K562 (cell line): ENCODE data around the gene ATXN1L. TPM values are rescaled to one million over a fixed set of nuclear protein-coding genes. Genes with fewer than 3 reads are reported as not detected.

Source experiments
- BCLAF1 ChIP-seq, 2 experiments: fragments of 450-650 bp in 1 of 2; IDR thresholded peaks; 2 replicates each; pipeline ENCODE4 v1.6.1; 2011 to 2017; ENCODE audit warnings: low read depth in 2 of 2, antibody characterized with exemption in 1 of 2, borderline replicate concordance in 1 of 2, low read length in 1 of 2, mild to moderate bottlenecking in 1 of 2, mixed read lengths in 1 of 2; ENCODE audit not compliant: control insufficient read depth in 1 of 2
- CBX5 ChIP-seq: IDR thresholded peaks from 2 replicates; pipeline ENCODE4 v1.6.1; 2014; ENCODE audit warnings: low read depth, borderline replicate concordance
- CHCHD3 ChIP-seq: fragments of 250-450 bp; sonication (Bioruptor Pico); IDR thresholded peaks from 2 replicates; pipeline ENCODE4 v2.1.2; 2022; ENCODE audit warnings: mild to moderate bottlenecking
- CREB3L1 ChIP-seq: fragments of 450-650 bp; IDR thresholded peaks from 2 replicates; pipeline ENCODE4 v1.6.1; 2014; ENCODE audit warnings: low read depth, mild to moderate bottlenecking, moderate library complexity, borderline replicate concordance
- DIDO1 ChIP-seq: fragments of 450-650 bp; IDR thresholded peaks from 2 replicates; pipeline ENCODE4 v1.6.1; 2016; ENCODE audit warnings: low read depth, missing biosample characterization, missing genetic modification characterization
- ETS1 ChIP-seq: conservative IDR thresholded peaks from 2 replicates; pipeline ENCODE4 v1.6.1; 2011; ENCODE audit warnings: low read depth, mild to moderate bottlenecking, low read length; ENCODE audit not compliant: control insufficient read depth
- KDM4B ChIP-seq, 2 experiments: fragments of 450-650 bp in 1 of 2; sonication (generic) in 1 of 2; IDR thresholded peaks; 2 replicates each; pipeline ENCODE4 v1.6.1; 2016 to 2017; ENCODE audit warnings: borderline replicate concordance in 2 of 2, antibody characterized with exemption in 1 of 2, low read depth in 1 of 2, mild to moderate bottlenecking in 1 of 2
- MLX ChIP-seq, 2 experiments: fragments of 450-650 bp in 1 of 2; sonication (generic) in 1 of 2; formaldehyde crosslinking; conservative IDR thresholded peaks; 2 replicates each; pipeline versions ENCODE4 v1.4.0 to v1.8.1; 2020 to 2022; ENCODE audit warnings: mild to moderate bottlenecking in 1 of 2, missing genetic modification reagents in 1 of 2
- PREB ChIP-seq: sonication (generic); formaldehyde crosslinking; IDR thresholded peaks from 2 replicates; pipeline ENCODE4 v1.8.1; 2023; ENCODE audit warnings: mild to moderate bottlenecking, missing genetic modification reagents
- TCF7 ChIP-seq: sonication (generic); IDR thresholded peaks from 2 replicates; pipeline ENCODE4 v1.6.1; 2016; ENCODE audit warnings: antibody characterized with exemption, borderline replicate concordance
- TRIM25 ChIP-seq: fragments of 450-650 bp; IDR thresholded peaks from 2 replicates; pipeline ENCODE4 v1.7.0; 2016; ENCODE audit warnings: borderline replicate concordance
- ZNF232 ChIP-seq: sonication (generic); formaldehyde crosslinking; IDR thresholded peaks from 2 replicates; pipeline ENCODE4 v1.8.0; 2022; ENCODE audit warnings: mild to moderate bottlenecking, missing genetic modification reagents
- ZNF384 ChIP-seq: IDR thresholded peaks from 2 replicates; pipeline ENCODE4 v1.6.1; 2012; ENCODE audit warnings: low read depth, low read length, improper control_type of control experiment
- ZNF764 ChIP-seq: fragments of 250-450 bp; sonication (Bioruptor Pico); IDR thresholded peaks from 2 replicates; pipeline ENCODE4 v1.4.0; 2020; ENCODE audit warnings: low read depth, mild to moderate bottlenecking, moderate library complexity
- ZZZ3 ChIP-seq: fragments of 450-650 bp; IDR thresholded peaks from 2 replicates; pipeline ENCODE4 v1.6.1; 2016; ENCODE audit warnings: antibody characterized with exemption, mild to moderate bottlenecking, moderate library complexity
- polyA plus RNA-seq, 8 experiments: library from polyadenylated mRNA; depleted of rRNA in 4 of 8; stranded (reverse) in 5 of 8; unstranded in 3 of 8; fragments of >200 nt; fragmentation: Nextera tagmentation in 2 of 8; fragmentation: Illumina TruSeq in 1 of 8; extraction: Ambion mirVana in 2 of 8; extraction: Trizol in 1 of 8; gene quantifications; 2 replicates each; pipeline versions ENCODE4 v1.2.1 to v1.2.3, GENCODE V29; 2011 to 2014; ENCODE audit warnings: inconsistent platforms in 1 of 8, missing spikeins in 1 of 8
- total RNA-seq, 7 experiments: library from RNA; depleted of rRNA in 6 of 7; stranded (reverse); fragments of >200 nt in 6 of 7; fragmentation: Illumina TruSeq in 2 of 7; extraction: Trizol in 2 of 7; gene quantifications; 2 replicates each; pipeline versions ENCODE4 v1.2.1 to v1.2.3, GENCODE V29; 2011 to 2021; ENCODE audit warnings: low replicate concordance in 1 of 7

Gene ATXN1L
- total and polyA plus RNA-seq, 9 of the 15 experiments (the other 6 are each of a cell fraction or from before 2014, with no cell fraction given): 1.4 to 11.3 (median 9.3) TPM

GRCh38 chr16:71845639-71846430, at the start of gene ATXN1L (continued):
- TF ChIP-seq BCLAF1 (IDR thresholded peaks at IDR 0.05; ENCODE audit: borderline replicate concordance in 1 of 2, control insufficient read depth in 1 of 2, low read depth in 2 of 2, low read length in 1 of 2) (no peak), CREB3L1 (0 out of 2 replicates have a peak, but pooled peaks have one; percentile 26), CBX5 (no peak), PREB (no peak), ZNF384 (0 out of 2 replicates have a peak, but pooled peaks have one; percentile 32), ETS1 (peak; percentile 79; the same call in 1 of the 2 replicates), DIDO1 (peak; percentile 73; the same call in 1 of the 2 replicates), MLX (CRISPR knock-in tag; conservative IDR thresholded peaks at IDR 0.05) (no peak), CHCHD3 (CRISPR knock-in tag) (no peak), ZNF232 (CRISPR knock-in tag) (no peak), ZZZ3 (no peak), ZNF764 (CRISPR knock-in tag) (no peak), KDM4B (IDR thresholded peaks at IDR 0.05; ENCODE audit: borderline replicate concordance in 2 of 2, low read depth in 1 of 2) (0 out of 4 replicates have a peak, but pooled peaks of 1 of the 2 experiments have one; percentile 38), TRIM25 (no peak), TCF7 (no peak)
